Neural progenitor cell (in vitro differentiated cells): Measurements from ENCODE around the gene OR10J5. TPM values are rescaled to one million over a fixed set of nuclear protein-coding genes. Genes with fewer than 3 reads are reported as not detected.

Source experiments
- DNase-seq: peaks from one replicate; pipeline ENCODE4 v3.0.0-alpha.2; 2016; ENCODE audit warnings: low spot score
- H2AFZ ChIP-seq: fragments of 200-600 bp; sonication (generic); replicated peaks from 2 replicates; pipeline ENCODE4 v1.6.1; 2016; ENCODE audit warnings: antibody characterized with exemption
- H3F3A ChIP-seq: fragments of 200-600 bp; sonication (generic); 2 replicates; pipeline ENCODE4 v1.6.1; 2016; ENCODE audit warnings: antibody characterized with exemption, low read depth
- H3K27ac ChIP-seq: fragments of 200-600 bp; sonication (generic); 2 replicates; pipeline ENCODE4 v1.5.1; 2016; ENCODE audit warnings: mild to moderate bottlenecking
- H3K27me3 ChIP-seq: fragments of 200-600 bp; sonication (generic); 2 replicates; pipeline ENCODE4 v1.6.1; 2016; ENCODE audit warnings: mild to moderate bottlenecking, moderate library complexity
- H3K36me3 ChIP-seq: fragments of 200-600 bp; sonication (generic); 2 replicates; pipeline ENCODE4 v1.5.1; 2016
- H3K4me1 ChIP-seq: fragments of 200-600 bp; sonication (generic); 2 replicates; pipeline ENCODE4 v1.6.1; 2016; ENCODE audit warnings: mixed run types
- H3K4me2 ChIP-seq: fragments of 200-600 bp; sonication (generic); 2 replicates; pipeline ENCODE4 v1.6.1; 2016
- H3K4me3 ChIP-seq: fragments of 200-600 bp; sonication (generic); 2 replicates; pipeline ENCODE4 v1.5.1; 2016
- H3K79me2 ChIP-seq: fragments of 200-600 bp; sonication (generic); 2 replicates; pipeline ENCODE4 v1.6.1; 2016; ENCODE audit warnings: low read depth
- H3K9ac ChIP-seq: fragments of 200-600 bp; sonication (generic); 2 replicates; pipeline ENCODE4 v1.6.1; 2016
- H3K9me3 ChIP-seq: fragments of 200-600 bp; sonication (generic); 2 replicates; pipeline ENCODE4 v1.5.1; 2016; ENCODE audit warnings: low read depth
- H4K20me1 ChIP-seq: fragments of 200-600 bp; sonication (generic); 2 replicates; pipeline ENCODE4 v1.6.1; 2016; ENCODE audit warnings: low read depth
- H3K27ac Mint-ChIP-seq: 3 replicates; pipeline ENCODE4 v1.8.0; 2021; ENCODE audit warnings: mixed read lengths
- H3K27me3 Mint-ChIP-seq: 2 replicates; pipeline ENCODE4 v1.8.0; 2022; ENCODE audit warnings: low read depth, mild to moderate bottlenecking, inconsistent platforms, moderate library complexity, mixed read lengths; ENCODE audit not compliant: insufficient read depth
- H3K36me3 Mint-ChIP-seq: 3 replicates; pipeline ENCODE4 v1.8.0; 2021; ENCODE audit warnings: mixed read lengths
- H3K4me1 Mint-ChIP-seq: 3 replicates; pipeline ENCODE4 v1.8.0; 2021; ENCODE audit warnings: mixed read lengths
- H3K4me3 Mint-ChIP-seq: 3 replicates; pipeline ENCODE4 v1.8.0; 2021; ENCODE audit warnings: mild to moderate bottlenecking, moderate library complexity, mixed read lengths
- H3K9me3 Mint-ChIP-seq: 3 replicates; pipeline ENCODE4 v1.8.0; 2020; ENCODE audit warnings: mixed read lengths
- CTCF ChIP-seq: fragments of 200-600 bp; sonication (generic); IDR thresholded peaks from 2 replicates; pipeline ENCODE4 v1.5.1; 2017; ENCODE audit warnings: antibody characterized with exemption, mild to moderate bottlenecking
- EZH2 ChIP-seq: fragments of 200-600 bp; sonication (generic); IDR thresholded peaks from 2 replicates; pipeline ENCODE4 v1.6.1; 2017; ENCODE audit warnings: antibody characterized with exemption, mild to moderate bottlenecking, moderate library complexity
- EZH2phosphoT487 ChIP-seq: fragments of 200-600 bp; sonication (generic); IDR thresholded peaks from 2 replicates; pipeline ENCODE4 v1.6.1; 2017; ENCODE audit warnings: antibody characterized with exemption
- total RNA-seq: library from RNA; depleted of rRNA; stranded (reverse); fragments of >200 nt; gene quantifications from 2 replicates; pipeline ENCODE4 v1.2.3, GENCODE V29; 2015; ENCODE audit warnings: low replicate concordance

The OR10J5 gene
- not detected in 2 replicates for total RNA-seq

GRCh38 chr1:159535907-159536306, at the start of gene OR10J5:
OR10J5 (minus strand) TSS chr1:159536007; CDS start chr1:159536007, 0 bp downstream.
- TF ChIP-seq CTCF (no peak), EZH2phosphoT487 (no peak), EZH2 (no peak)
- H3K4me3 Mint-ChIP-seq: no peak within 1 kb of the TSS
- no peaks in the 10 kb centered on the region for H3K36me3 ChIP-seq
- H3K4me3 ChIP-seq: no peak within 1 kb of the TSS
- peaks cover 4% of the 10 kb centered on the region for H3K9me3 Mint-ChIP-seq
- no peaks in the 10 kb centered on the region for H3K36me3 Mint-ChIP-seq
- no peak within 1 kb of the TSS for H3K27ac ChIP-seq
- no peaks in the 10 kb centered on the region for H3K4me1 ChIP-seq
- H3K4me2 ChIP-seq: no peak within 1 kb of the TSS
- DNase-seq: no peak
- no peaks in the 10 kb centered on the region for H3K27me3 ChIP-seq
- H3K9ac ChIP-seq: no peak within 1 kb of the TSS
- H3K79me2 ChIP-seq: no peaks in the 10 kb centered on the region
- H4K20me1 ChIP-seq: no peaks in the 10 kb centered on the region
- H3K27ac Mint-ChIP-seq: no peak within 1 kb of the TSS
- no peaks in the 10 kb centered on the region for H3K4me1 Mint-ChIP-seq
- no peaks in the 10 kb centered on the region for H3F3A ChIP-seq
- H2AFZ ChIP-seq: no peak within 1 kb of the TSS
- peaks cover 28% of the 10 kb centered on the region for H3K9me3 ChIP-seq
- peaks cover 2% of the 10 kb centered on the region for H3K27me3 Mint-ChIP-seq

GRCh38 chr1:159584536-159584935, 48.7 kb upstream of the OR10J5 start:
- Mint-ChIP-seq H3K36me3 (no peaks in the 10 kb centered on the region), H3K27ac (no peak overlapping the region), H3K4me1 (peaks cover 6% of the 10 kb centered on the region), H3K4me3 (no peak overlapping the region), H3K27me3 (peaks cover 2% of the 10 kb centered on the region), H3K9me3 (no peaks in the 10 kb centered on the region)
- Histone ChIP-seq H3K4me3 (no peak overlapping the region), H3K27ac (no peak overlapping the region), H3K36me3 (no peaks in the 10 kb centered on the region), H3K9me3 (peaks cover 23% of the 10 kb centered on the region), H3K4me1 (no peaks in the 10 kb centered on the region), H4K20me1 (no peaks in the 10 kb centered on the region), H3F3A (no peaks in the 10 kb centered on the region), H3K9ac (no peak overlapping the region), H3K4me2 (no peak overlapping the region), H3K27me3 (no peaks in the 10 kb centered on the region), H2AFZ (no peak overlapping the region), H3K79me2 (no peaks in the 10 kb centered on the region)
- no peak for DNase-seq
- TF ChIP-seq EZH2 (no peak), CTCF (no peak), EZH2phosphoT487 (no peak)

- no peaks in the 10 kb centered on the region for H3K27me3 ChIP-seq
- no peaks in the 10 kb centered on the region for H3K9me3 Mint-ChIP-seq
- H3K4me2 ChIP-seq: no peak overlapping the region
- peaks cover 2% of the 10 kb centered on the region for H3K27me3 Mint-ChIP-seq
- no peak overlapping the region for H2AFZ ChIP-seq
- no peaks in the 10 kb centered on the region for H4K20me1 ChIP-seq
- no peaks in the 10 kb centered on the region for H3K36me3 Mint-ChIP-seq
- H3K9ac ChIP-seq: no peak overlapping the region
- DNase-seq: no peak
- H3K9me3 ChIP-seq: peaks cover 25% of the 10 kb centered on the region
- TF ChIP-seq EZH2phosphoT487 (no peak), CTCF (no peak), EZH2 (no peak)
- no peaks in the 10 kb centered on the region for H3K4me1 ChIP-seq
- H3K27ac Mint-ChIP-seq: no peak overlapping the region
- H3K36me3 ChIP-seq: peaks cover 2% of the 10 kb centered on the region
- no peak overlapping the region for H3K4me3 Mint-ChIP-seq
- H3K79me2 ChIP-seq: no peaks in the 10 kb centered on the region
- H3K27ac ChIP-seq: no peak overlapping the region
- peaks cover 6% of the 10 kb centered on the region for H3K4me1 Mint-ChIP-seq
- no peak overlapping the region for H3K4me3 ChIP-seq
- no peaks in the 10 kb centered on the region for H3F3A ChIP-seq
Observed at GRCh38 chr1:159581422-159581821, 45.6 kb upstream of the OR10J5 start.
